Measurements from ENCODE around the gene TMEM30B. TPM values are rescaled to one million over a fixed set of nuclear protein-coding genes. Genes with fewer than 3 reads are reported as not detected.

Gene TMEM30B
- total and polyA plus RNA-seq, 9 of the 15 experiments (the other 6 are each of a cell fraction or from before 2014, with no cell fraction given), result 0.04 TPM; not detected in 8

DNA sequence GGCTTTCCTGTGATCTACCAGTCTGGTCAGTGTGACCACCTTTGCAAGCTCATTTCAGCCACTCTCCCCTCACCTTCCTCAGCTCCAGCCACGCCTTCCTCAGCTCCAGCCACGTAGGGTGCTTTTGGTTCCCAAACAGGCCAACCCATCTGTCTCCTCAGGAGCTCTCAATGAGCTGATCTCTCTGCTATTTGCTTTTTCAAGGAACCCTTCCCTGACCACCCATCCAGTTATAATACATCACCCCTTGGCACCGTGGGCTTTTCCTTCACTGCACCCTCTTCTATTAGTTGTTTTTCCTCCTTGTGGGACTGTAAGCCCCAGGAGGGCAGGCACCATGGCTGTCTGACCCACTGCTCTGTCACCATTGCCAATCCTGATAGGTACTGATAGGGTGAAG is 37.9 kb upstream of the TMEM30B start:
- BruUV-seq (replicated peaks), result no TSS peak
- DNase-seq (ENCODE audit: extremely low read depth in 1 of 4, low spot score in 3 of 4) (no peak), FAIRE-seq (no peak), ATAC-seq (no peak)
- POLR2A ChIA-PET, result interaction anchor here (1.3 kb wide), 1 partner anchor 10 kb away, joined by 3 read pairs; no protein-coding TSS in a partner anchor
- 26% methylated on average over 3 of the region's 3 CpGs for WGBS (ENCODE audit: insufficient coverage, low coverage, missing lambda C conversion rate)
- Histone ChIP-seq H3K4me1 (replicated peaks in 1 of 2; ENCODE audit: control insufficient read depth in 2 of 2, insufficient read depth in 2 of 2, low read length in 2 of 2) (peaks cover 0 to 19% of the 10 kb centered on the region in 2 experiments; a peak in 3 of 5 replicates), H3K9me1 (ENCODE audit: control insufficient read depth, insufficient read depth, low read length) (no peaks in the 10 kb centered on the region), H3K36me3 (ENCODE audit: control insufficient read depth, insufficient read depth, low read length) (no peaks in the 10 kb centered on the region), H3K27ac (ENCODE audit: extremely low read depth, low read depth, low read length) (no peak overlapping the region), H3K4me2 (ENCODE audit: insufficient read depth, low read length) (no peak overlapping the region), H3K9ac (ENCODE audit: insufficient read depth in 1 of 2, low read depth in 2 of 2, low read length in 2 of 2) (no peak overlapping the region), H3K9me3 (replicated peaks; ENCODE audit: control insufficient read depth, insufficient read depth, low read depth, low read length) (no peaks in the 10 kb centered on the region), H3K4me3 (no peak overlapping the region), H4K20me1 (replicated peaks; ENCODE audit: control insufficient read depth, insufficient read depth, low read length) (no peaks in the 10 kb centered on the region), H3K27me3 (ENCODE audit: control insufficient read depth in 2 of 2, insufficient read depth in 2 of 2, low read length in 2 of 2) (no peaks in the 10 kb centered on the region), H2AFZ (ENCODE audit: low read depth, low read length) (no peak overlapping the region), H3K79me2 (ENCODE audit: control insufficient read depth, insufficient read depth, low read length) (no peaks in the 10 kb centered on the region; the same call in 2 of the 3 replicates)
- in situ Hi-C loops (cut with MboI), result no loop called here
- CTCF ChIA-PET (ENCODE audit: low intra/inter-chr PET ratio), result no interaction called here
- intact Hi-C loops (cut with micrococcal nuclease), result no loop called here
- TF ChIP-seq RCOR1 (IDR thresholded peaks at IDR 0.05; ENCODE audit: borderline replicate concordance in 1 of 2, low read depth in 2 of 2, low read length in 2 of 2), result no peak
- TF ChIP-seq HDAC2 (IDR thresholded peaks at IDR 0.05), result no peak
- TF ChIP-seq FIP1L1 (IDR thresholded peaks at IDR 0.05; ENCODE audit: low read depth, low read length, poor library complexity, severe bottlenecking), result no peak
- no peak for TF ChIP-seq ZNF197 (CRISPR knock-in tag; IDR thresholded peaks at IDR 0.05; ENCODE audit: low read depth)
- TF ChIP-seq, protein P1, sequence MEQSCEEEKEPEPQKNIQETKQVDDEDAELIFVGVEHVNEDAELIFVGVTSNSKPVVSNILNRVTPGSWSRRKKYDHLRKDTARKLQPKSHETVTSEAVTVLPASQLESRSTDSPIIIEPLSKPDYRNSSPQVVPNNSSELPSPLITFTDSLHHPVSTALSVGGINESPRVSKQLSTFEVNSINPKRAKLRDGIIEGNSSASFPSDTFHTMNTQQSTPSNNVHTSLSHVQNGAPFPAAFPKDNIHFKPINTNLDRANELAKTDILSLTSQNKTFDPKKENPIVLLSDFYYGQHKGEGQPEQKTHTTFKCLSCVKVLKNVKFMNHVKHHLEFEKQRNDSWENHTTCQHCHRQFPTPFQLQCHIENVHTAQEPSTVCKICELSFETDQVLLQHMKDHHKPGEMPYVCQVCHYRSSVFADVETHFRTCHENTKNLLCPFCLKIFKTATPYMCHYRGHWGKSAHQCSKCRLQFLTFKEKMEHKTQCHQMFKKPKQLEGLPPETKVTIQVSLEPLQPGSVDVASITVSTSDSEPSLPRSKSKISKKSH (CRISPR knock-in tag; IDR thresholded peaks at IDR 0.05), result no peak
- no peak for TF ChIP-seq DDX20 (tag; IDR thresholded peaks at IDR 0.05; ENCODE audit: low read depth)
- TF ChIP-seq, protein P2, sequence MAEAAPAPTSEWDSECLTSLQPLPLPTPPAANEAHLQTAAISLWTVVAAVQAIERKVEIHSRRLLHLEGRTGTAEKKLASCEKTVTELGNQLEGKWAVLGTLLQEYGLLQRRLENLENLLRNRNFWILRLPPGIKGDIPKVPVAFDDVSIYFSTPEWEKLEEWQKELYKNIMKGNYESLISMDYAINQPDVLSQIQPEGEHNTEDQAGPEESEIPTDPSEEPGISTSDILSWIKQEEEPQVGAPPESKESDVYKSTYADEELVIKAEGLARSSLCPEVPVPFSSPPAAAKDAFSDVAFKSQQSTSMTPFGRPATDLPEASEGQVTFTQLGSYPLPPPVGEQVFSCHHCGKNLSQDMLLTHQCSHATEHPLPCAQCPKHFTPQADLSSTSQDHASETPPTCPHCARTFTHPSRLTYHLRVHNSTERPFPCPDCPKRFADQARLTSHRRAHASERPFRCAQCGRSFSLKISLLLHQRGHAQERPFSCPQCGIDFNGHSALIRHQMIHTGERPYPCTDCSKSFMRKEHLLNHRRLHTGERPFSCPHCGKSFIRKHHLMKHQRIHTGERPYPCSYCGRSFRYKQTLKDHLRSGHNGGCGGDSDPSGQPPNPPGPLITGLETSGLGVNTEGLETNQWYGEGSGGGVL (CRISPR knock-in tag; IDR thresholded peaks at IDR 0.05), result no peak
- TF ChIP-seq, protein P3, sequence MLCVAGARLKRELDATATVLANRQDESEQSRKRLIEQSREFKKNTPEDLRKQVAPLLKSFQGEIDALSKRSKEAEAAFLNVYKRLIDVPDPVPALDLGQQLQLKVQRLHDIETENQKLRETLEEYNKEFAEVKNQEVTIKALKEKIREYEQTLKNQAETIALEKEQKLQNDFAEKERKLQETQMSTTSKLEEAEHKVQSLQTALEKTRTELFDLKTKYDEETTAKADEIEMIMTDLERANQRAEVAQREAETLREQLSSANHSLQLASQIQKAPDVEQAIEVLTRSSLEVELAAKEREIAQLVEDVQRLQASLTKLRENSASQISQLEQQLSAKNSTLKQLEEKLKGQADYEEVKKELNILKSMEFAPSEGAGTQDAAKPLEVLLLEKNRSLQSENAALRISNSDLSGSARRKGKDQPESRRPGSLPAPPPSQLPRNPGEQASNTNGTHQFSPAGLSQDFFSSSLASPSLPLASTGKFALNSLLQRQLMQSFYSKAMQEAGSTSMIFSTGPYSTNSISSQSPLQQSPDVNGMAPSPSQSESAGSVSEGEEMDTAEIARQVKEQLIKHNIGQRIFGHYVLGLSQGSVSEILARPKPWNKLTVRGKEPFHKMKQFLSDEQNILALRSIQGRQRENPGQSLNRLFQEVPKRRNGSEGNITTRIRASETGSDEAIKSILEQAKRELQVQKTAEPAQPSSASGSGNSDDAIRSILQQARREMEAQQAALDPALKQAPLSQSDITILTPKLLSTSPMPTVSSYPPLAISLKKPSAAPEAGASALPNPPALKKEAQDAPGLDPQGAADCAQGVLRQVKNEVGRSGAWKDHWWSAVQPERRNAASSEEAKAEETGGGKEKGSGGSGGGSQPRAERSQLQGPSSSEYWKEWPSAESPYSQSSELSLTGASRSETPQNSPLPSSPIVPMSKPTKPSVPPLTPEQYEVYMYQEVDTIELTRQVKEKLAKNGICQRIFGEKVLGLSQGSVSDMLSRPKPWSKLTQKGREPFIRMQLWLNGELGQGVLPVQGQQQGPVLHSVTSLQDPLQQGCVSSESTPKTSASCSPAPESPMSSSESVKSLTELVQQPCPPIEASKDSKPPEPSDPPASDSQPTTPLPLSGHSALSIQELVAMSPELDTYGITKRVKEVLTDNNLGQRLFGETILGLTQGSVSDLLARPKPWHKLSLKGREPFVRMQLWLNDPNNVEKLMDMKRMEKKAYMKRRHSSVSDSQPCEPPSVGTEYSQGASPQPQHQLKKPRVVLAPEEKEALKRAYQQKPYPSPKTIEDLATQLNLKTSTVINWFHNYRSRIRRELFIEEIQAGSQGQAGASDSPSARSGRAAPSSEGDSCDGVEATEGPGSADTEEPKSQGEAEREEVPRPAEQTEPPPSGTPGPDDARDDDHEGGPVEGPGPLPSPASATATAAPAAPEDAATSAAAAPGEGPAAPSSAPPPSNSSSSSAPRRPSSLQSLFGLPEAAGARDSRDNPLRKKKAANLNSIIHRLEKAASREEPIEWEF (CRISPR knock-in tag; IDR thresholded peaks at IDR 0.05), result no peak
- no peak for TF ChIP-seq POLR2AphosphoS5 (IDR thresholded peaks at IDR 0.05; ENCODE audit: control insufficient read depth, insufficient read depth, low read depth, low read length)
- TF ChIP-seq E2F3 (CRISPR knock-in tag; IDR thresholded peaks at IDR 0.05), result no peak
- TF ChIP-seq POLR2G (IDR thresholded peaks at IDR 0.05; ENCODE audit: low read depth, low read length), result no peak
- TF ChIP-seq ERF (CRISPR knock-in tag; IDR thresholded peaks at IDR 0.05), result no peak
- TF ChIP-seq JUND (IDR thresholded peaks at IDR 0.05; ENCODE audit: borderline replicate concordance, low read depth, low read length), result no peak
- no peak for TF ChIP-seq JUND (tag; IDR thresholded peaks at IDR 0.05; ENCODE audit: borderline replicate concordance, low read depth, low read length)

Data from K562 (cell line).